Central memory CD8-positive, alpha-beta T cell (primary cell): ENCODE results near the gene NET1.

ENCODE experiments used
- ATAC-seq: fragments of 150-1000 bp; cut with Tn5 transposase; replicated peaks from 2 replicates; pipeline ENCODE4 v1.10.0; 2022; ENCODE audit warnings: mild to moderate bottlenecking, moderate FRiP score, moderate number of reproducible peaks; ENCODE audit not compliant: poor library complexity, severe bottlenecking; ENCODE audit errors: extremely low read depth
- DNase-seq, 2 donors: peaks; one replicate each; pipeline ENCODE4 v3.0.0; 2021; ENCODE audit warnings: low spot score in 2 of 2
- H3K27ac Mint-ChIP-seq: one replicate; pipeline ENCODE4 v1.8.0; 2022; ENCODE audit warnings: low read depth, mild to moderate bottlenecking, moderate library complexity, mixed read lengths
- H3K27me3 Mint-ChIP-seq: one replicate; pipeline ENCODE4 v1.8.0; 2022; ENCODE audit warnings: mixed read lengths
- H3K36me3 Mint-ChIP-seq: one replicate; pipeline ENCODE4 v1.8.0; 2022; ENCODE audit warnings: mild to moderate bottlenecking, moderate library complexity, mixed read lengths; ENCODE audit not compliant: insufficient read depth
- H3K4me1 Mint-ChIP-seq: one replicate; pipeline ENCODE4 v1.8.0; 2022; ENCODE audit warnings: mixed read lengths
- H3K4me3 Mint-ChIP-seq: one replicate; pipeline ENCODE4 v1.8.0; 2022; ENCODE audit warnings: mild to moderate bottlenecking, moderate library complexity, mixed read lengths
- H3K9me3 Mint-ChIP-seq: one replicate; pipeline ENCODE4 v1.8.0; 2022; ENCODE audit warnings: mixed read lengths

The NET1 gene

GRCh38 chr10:5506751-5507648, 94.6 kb downstream of the NET1 start:
- ATAC-seq, result no peak
- H3K4me1 Mint-ChIP-seq, result no peaks in the 10 kb centered on the region
- H3K9me3 Mint-ChIP-seq, result no peaks in the 10 kb centered on the region
- no peak overlapping the region for H3K4me3 Mint-ChIP-seq
- H3K27ac Mint-ChIP-seq, result no peak overlapping the region
- H3K36me3 Mint-ChIP-seq, result no peaks in the 10 kb centered on the region
- peaks cover 59% of the 10 kb centered on the region for H3K27me3 Mint-ChIP-seq
- no peak for DNase-seq

- Mint-ChIP-seq H3K27ac (no peak overlapping the region), H3K4me1 (no peaks in the 10 kb centered on the region), H3K36me3 (no peaks in the 10 kb centered on the region), H3K27me3 (peaks cover 64% of the 10 kb centered on the region), H3K4me3 (no peak overlapping the region), H3K9me3 (no peaks in the 10 kb centered on the region)
- no peak for ATAC-seq
- no peak for DNase-seq
Measured at GRCh38 chr10:5507649-5508131, 95.3 kb downstream of the NET1 start.

GRCh38 chr10:5508161-5508604, 95.8 kb downstream of the NET1 start:
- H3K27me3 Mint-ChIP-seq, result peaks cover 64% of the 10 kb centered on the region
- H3K4me1 Mint-ChIP-seq, result no peaks in the 10 kb centered on the region
- no peak overlapping the region for H3K4me3 Mint-ChIP-seq
- no peak overlapping the region for H3K27ac Mint-ChIP-seq
- no peaks in the 10 kb centered on the region for H3K36me3 Mint-ChIP-seq
- ATAC-seq, result no peak
- H3K9me3 Mint-ChIP-seq, result no peaks in the 10 kb centered on the region
- no peak for DNase-seq
